NCI-H446 (cell line): Measurements from ENCODE around the gene UBE4A.

Experiments used
- DNase-seq, 2 experiments: peaks; one replicate each; lab custom pipeline; 2025; lab: John Stamatoyannopoulos, UW

The UBE4A gene

DNA sequence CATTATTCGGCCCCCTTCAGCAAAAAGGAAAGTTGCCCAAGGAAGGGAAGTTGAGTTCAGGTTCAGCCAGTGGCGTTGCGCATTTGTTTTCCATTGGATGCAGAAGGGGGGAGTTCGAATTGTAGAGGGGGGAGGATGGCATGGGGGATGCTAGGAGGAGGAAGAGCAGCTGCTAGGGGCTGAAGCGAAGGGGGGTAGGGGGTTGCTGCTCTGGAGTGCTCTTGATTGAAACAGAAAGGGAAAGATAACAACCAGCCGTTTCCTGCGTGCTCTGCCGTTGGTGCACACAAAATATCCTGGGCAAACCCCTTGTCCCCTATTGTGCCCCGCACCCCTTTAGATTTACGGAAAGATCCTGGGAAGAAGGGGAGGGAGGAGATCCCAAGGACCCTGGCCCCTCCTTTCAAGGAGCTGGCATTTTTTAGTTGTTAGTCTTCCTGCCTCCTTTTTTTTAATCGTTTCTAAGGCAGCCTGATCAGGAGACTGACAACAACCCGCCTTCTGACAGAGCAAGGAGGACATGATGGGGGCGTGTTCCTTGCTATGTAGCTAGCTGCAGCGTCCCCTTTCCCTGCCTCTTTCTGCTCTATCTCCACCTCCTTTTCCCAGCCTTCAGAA is 79.0 kb downstream of the UBE4A start:
- peak in 1 of 2 experiments; percentile 34 for DNase-seq

DNA sequence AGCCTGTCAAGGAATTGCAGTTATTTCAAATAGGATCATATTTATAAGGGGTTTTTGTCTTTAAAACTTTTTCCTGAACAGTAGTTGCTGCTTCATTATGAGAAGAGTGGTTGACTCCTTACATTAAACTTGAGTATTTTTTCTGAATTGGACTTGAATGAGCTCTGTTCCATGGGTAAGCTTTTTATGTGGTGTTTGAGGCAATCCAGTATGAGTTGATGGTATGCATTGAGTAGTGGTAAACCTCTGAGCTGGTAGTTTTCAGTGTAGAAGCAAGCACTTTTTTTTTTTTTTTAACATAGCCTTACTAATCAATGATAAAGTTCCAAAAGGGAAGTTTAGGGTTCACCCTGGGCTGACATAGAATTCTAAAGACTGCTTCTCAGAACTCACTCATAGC is 80.2 kb downstream of the UBE4A start:
- no peak for DNase-seq

DNA sequence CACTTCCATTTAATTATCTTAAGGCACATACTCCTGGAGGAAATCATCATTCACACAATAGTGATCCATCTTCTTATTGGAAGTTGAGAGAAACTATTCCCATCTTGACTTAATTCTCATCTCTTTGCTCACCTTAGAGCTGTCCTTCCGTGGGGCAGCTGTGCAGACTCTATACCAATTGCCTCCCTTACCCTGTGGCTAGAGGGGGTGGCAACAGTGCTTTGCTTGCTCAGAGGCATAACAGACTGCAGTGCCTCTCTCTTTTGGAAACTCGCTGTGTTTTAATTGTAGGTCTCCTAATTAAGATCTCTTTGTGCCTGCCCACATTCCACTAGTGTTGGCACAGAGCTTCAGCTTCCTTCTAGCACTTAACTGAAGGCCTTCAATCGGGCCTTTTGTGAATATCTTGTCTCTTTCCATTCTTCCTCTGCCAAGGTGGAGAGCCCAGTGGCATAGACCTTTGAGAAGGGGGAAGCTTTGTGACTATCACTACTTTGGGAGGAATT is 82.4 kb downstream of the UBE4A start:
- DNase-seq = no peak

DNA sequence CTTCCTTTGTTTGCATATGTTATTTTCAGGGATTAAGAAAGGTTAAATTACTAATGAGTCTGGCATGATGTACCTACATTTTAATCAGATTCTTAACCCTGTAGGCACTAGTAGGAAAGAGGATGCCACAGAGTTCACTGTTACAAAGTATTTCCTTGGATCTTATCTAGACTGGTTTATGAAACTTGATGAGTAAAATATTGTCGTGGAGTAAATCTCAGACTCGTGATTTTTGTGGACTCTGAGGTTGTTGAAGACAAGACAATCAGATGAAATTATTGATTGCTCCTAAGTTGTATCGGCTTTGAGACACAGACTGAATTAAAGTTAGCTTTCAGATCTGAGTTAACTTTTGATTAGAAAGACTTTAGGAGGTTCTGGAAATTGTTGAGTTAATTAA is 82.9 kb downstream of the UBE4A start:
- DNase-seq = no peak

DNA sequence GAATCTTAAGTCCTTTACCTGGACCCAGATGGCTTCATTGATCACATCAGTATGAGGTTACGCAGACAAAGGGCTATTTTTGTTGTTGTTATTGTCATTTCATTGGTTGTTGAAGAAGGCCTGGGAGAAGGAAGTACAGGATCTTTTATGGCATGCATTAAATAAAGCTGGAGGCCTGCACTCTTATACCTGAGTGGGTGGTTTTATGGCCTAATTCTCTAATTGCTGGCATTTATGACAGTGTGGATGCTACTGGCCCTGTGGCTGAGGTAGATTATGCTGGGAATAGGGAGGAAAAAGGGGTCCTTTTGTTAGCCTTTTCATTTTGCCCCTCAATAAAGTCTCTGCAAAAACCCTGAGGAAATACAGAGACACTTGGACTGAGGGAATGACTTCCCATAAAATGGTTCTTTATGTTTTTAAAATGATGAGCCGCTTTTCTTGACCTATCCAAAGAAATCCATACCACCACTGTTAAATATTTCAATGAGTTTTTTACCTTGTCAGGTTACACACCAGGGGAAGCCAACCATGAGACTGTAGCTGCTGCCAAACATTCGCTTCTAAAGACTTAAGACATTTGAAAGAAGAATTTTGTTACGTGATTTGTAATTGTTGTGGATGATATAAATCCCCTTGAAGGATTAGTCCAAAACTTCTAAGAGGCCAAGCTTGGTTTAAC is 83.6 kb downstream of the UBE4A start:
- no peak for DNase-seq

DNA sequence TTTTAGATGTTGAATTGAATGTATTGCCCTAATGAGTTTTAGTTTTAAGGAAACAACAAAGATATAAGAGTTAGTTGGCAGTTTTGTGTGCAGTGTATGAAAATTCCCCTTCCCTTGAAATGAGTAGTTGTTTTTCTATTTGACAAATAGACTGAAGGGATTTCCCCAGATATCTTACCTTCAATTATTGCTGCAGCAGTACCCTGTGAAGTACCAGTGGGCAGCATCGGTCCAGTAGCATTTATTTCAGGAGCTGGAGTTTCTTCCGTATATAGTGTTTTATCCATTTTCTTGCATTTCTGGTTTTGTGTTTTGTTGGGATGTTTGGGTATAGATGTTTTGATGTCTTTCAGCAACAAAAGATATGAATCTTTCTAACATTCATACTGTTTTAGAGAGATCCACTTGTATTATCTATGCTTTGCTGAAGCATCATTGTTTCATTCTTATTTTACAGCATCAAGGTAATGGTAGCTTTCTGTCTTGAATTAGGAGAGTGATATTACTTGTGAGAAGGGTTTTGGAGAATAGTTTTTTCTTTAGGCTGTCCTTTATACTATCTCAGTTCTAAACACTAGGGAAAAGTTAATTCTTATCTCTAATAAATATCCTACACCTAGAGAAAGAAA is 84.3 kb downstream of the UBE4A start:
- no peak for DNase-seq

DNA sequence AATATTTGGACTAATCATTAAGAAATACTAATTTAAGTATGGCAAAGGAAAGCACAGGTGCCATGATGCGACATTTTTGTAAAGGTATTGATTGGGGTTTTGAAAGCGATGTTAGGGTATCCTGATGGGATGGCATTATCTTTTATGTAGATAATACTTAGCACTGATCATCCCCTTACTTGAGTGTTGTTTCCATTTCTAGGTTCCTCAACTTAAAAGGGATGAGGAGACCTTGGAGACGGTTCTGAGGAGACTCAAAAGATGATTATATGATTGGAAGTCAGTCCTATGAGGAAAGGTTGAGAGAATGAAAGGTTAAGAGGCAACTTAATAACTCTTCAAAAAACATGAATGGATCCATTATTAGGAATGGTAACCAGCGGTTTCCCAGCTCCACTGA is 88.0 kb downstream of the UBE4A start:
- DNase-seq = no peak

DNA sequence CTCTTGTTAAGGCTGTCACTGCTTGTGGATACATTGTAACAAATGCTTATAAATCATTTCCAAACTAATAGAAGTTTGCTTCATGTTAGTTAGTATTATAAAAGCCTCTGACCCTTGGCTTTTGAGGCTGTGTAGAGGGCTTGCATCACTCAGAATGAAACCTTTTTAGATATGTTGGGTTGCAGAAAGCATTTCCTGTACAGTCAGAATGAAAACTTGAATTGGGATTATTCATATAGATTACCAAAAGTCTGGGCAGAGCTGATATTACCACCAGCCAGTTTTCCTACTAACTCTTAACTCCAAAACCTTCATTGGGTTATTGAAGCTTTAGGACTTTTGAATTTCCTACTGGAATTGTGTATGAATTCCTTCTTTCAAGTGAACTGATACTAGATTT is 88.9 kb downstream of the UBE4A start:
- DNase-seq = no peak
